HEK293 (cell line): Measurements from ENCODE around the gene KBTBD4.

ENCODE experiments used
- CTCF ChIA-PET: fragments of 350-600 bp; formaldehyde crosslinking; extraction: SDS; loops from one replicate; lab custom pipeline; 2021; ENCODE audit warnings: antibody characterized with exemption; lab: Yijun Ruan, JAX
- POLR2A ChIA-PET: fragments of 300-600 bp; formaldehyde crosslinking; extraction: SDS; loops from one replicate; lab custom pipeline; 2020; ENCODE audit warnings: antibody characterized with exemption, inconsistent platforms; lab: Yijun Ruan, JAX
- H3K27ac ChIP-seq: fragments of 200-500 bp; sonication (Bioruptor generic); 2 replicates; pipeline ENCODE4 v1.5.1; 2014; ENCODE audit warnings: low read depth, low read length, control low read depth, inconsistent platforms; ENCODE audit errors: extremely low read depth
- H3K36me3 ChIP-seq, 2 experiments: fragments of 200-500 bp in 1 of 2; sonication (Bioruptor generic) in 1 of 2; 1 replicate in 1 of 2; 2 replicates in 1 of 2; pipeline ENCODE4 v1.5.1; 2014 to 2017; ENCODE audit warnings: inconsistent platforms in 2 of 2, low read length in 2 of 2; ENCODE audit not compliant: control insufficient read depth in 2 of 2, insufficient read depth in 1 of 2
- H3K4me1 ChIP-seq: fragments of 200-500 bp; sonication (Bioruptor generic); 2 replicates; pipeline ENCODE4 v1.5.1; 2014; ENCODE audit warnings: mild to moderate bottlenecking, low read length, inconsistent platforms; ENCODE audit not compliant: control insufficient read depth, insufficient read depth
- H3K4me3 ChIP-seq: 2 replicates; pipeline ENCODE4 v1.5.1; 2011; ENCODE audit warnings: low read depth, mild to moderate bottlenecking, control low read depth, low read length, moderate library complexity
- H3K9me3 ChIP-seq: fragments of 200-500 bp; sonication (Bioruptor generic); 2 replicates; pipeline ENCODE4 v1.5.1; 2014; ENCODE audit warnings: low read depth, low read length, inconsistent platforms; ENCODE audit not compliant: control insufficient read depth, insufficient read depth
- FEZF1 ChIP-seq: fragments of 450-650 bp; formaldehyde crosslinking; IDR thresholded peaks from 2 replicates; pipeline ENCODE4 v1.5.1; 2016; ENCODE audit warnings: missing biosample characterization, missing genetic modification characterization
- GLI2 ChIP-seq: fragments of 450-650 bp; formaldehyde crosslinking; IDR thresholded peaks from 2 replicates; pipeline ENCODE4; 2017; ENCODE audit warnings: missing biosample characterization, missing genetic modification characterization, low read depth, borderline replicate concordance
- KLF16 ChIP-seq: fragments of 450-650 bp; formaldehyde crosslinking; IDR thresholded peaks from 2 replicates; pipeline ENCODE4 v1.5.1; 2017; ENCODE audit warnings: missing biosample characterization, missing genetic modification characterization
- KLF9 ChIP-seq: fragments of 450-650 bp; formaldehyde crosslinking; IDR thresholded peaks from 2 replicates; pipeline ENCODE4 v1.5.1; 2016; ENCODE audit warnings: missing biosample characterization, missing genetic modification characterization, low read depth
- REPIN1 ChIP-seq: fragments of 450-650 bp; formaldehyde crosslinking; IDR thresholded peaks from 2 replicates; pipeline ENCODE4 v1.5.1; 2017; ENCODE audit warnings: missing biosample characterization, missing genetic modification characterization, low read depth
- SP3 ChIP-seq: fragments of 450-650 bp; formaldehyde crosslinking; IDR thresholded peaks from 2 replicates; pipeline ENCODE4 v1.5.1; 2016; ENCODE audit warnings: missing biosample characterization, missing genetic modification characterization
- SP7 ChIP-seq: fragments of 450-650 bp; formaldehyde crosslinking; IDR thresholded peaks from 2 replicates; pipeline ENCODE4 v1.5.1; 2016; ENCODE audit warnings: missing biosample characterization, missing genetic modification characterization
- YY2 ChIP-seq: fragments of 450-650 bp; formaldehyde crosslinking; IDR thresholded peaks from 2 replicates; pipeline ENCODE4 v1.5.1; 2016; ENCODE audit warnings: missing biosample characterization, missing genetic modification characterization
- ZBTB21 ChIP-seq: fragments of 450-650 bp; formaldehyde crosslinking; IDR thresholded peaks from 2 replicates; pipeline ENCODE4 v1.5.1; 2017; ENCODE audit warnings: missing biosample characterization, missing genetic modification characterization
- ZBTB48 ChIP-seq: fragments of 450-650 bp; formaldehyde crosslinking; IDR thresholded peaks from 2 replicates; pipeline ENCODE4 v1.5.1; 2016; ENCODE audit warnings: missing biosample characterization, missing genetic modification characterization
- ZNF133 ChIP-seq: fragments of 450-650 bp; formaldehyde crosslinking; IDR thresholded peaks from 2 replicates; pipeline ENCODE4 v1.5.1; 2016; ENCODE audit warnings: missing biosample characterization, missing genetic modification characterization
- ZNF184 ChIP-seq: fragments of 450-650 bp; IDR thresholded peaks from 2 replicates; pipeline ENCODE4 v1.5.1; 2018; ENCODE audit warnings: missing biosample characterization, mild to moderate bottlenecking, missing genetic modification characterization
- ZNF223 ChIP-seq: fragments of 450-650 bp; formaldehyde crosslinking; IDR thresholded peaks from 2 replicates; pipeline ENCODE4 v1.5.1; 2016; ENCODE audit warnings: missing biosample characterization, missing genetic modification characterization
- ZNF239 ChIP-seq: fragments of 450-650 bp; formaldehyde crosslinking; IDR thresholded peaks from 2 replicates; pipeline ENCODE4 v1.5.1; 2016; ENCODE audit warnings: missing biosample characterization, missing genetic modification characterization
- ZNF248 ChIP-seq: fragments of 450-650 bp; formaldehyde crosslinking; IDR thresholded peaks from 2 replicates; pipeline ENCODE4 v1.5.1; 2017; ENCODE audit warnings: missing biosample characterization, missing genetic modification characterization
- ZNF266 ChIP-seq: fragments of 450-650 bp; formaldehyde crosslinking; IDR thresholded peaks from 2 replicates; pipeline ENCODE4 v1.5.1; 2016; ENCODE audit warnings: missing biosample characterization, missing genetic modification characterization, low read depth
- ZNF341 ChIP-seq: fragments of 450-650 bp; formaldehyde crosslinking; IDR thresholded peaks from 2 replicates; pipeline ENCODE4; 2016; ENCODE audit warnings: low read depth, missing biosample characterization, missing genetic modification characterization
- ZNF366 ChIP-seq: fragments of 450-650 bp; formaldehyde crosslinking; conservative IDR thresholded peaks from 2 replicates; pipeline ENCODE4 v1.5.1; 2016; ENCODE audit warnings: missing biosample characterization, missing genetic modification characterization
- ZNF48 ChIP-seq: fragments of 450-650 bp; formaldehyde crosslinking; IDR thresholded peaks from 2 replicates; pipeline ENCODE4 v1.5.1; 2016; ENCODE audit warnings: missing biosample characterization, missing genetic modification characterization
- ZNF510 ChIP-seq: fragments of 450-650 bp; formaldehyde crosslinking; IDR thresholded peaks from 2 replicates; pipeline ENCODE4 v1.5.1; 2018; ENCODE audit warnings: mild to moderate bottlenecking, missing genetic modification characterization, missing biosample characterization; ENCODE audit not compliant: insufficient replicate concordance
- ZNF571 ChIP-seq: fragments of 450-650 bp; formaldehyde crosslinking; IDR thresholded peaks from 2 replicates; pipeline ENCODE4 v1.5.0; 2017; ENCODE audit warnings: missing biosample characterization, missing genetic modification characterization
- ZNF629 ChIP-seq: fragments of 450-650 bp; formaldehyde crosslinking; IDR thresholded peaks from 2 replicates; pipeline ENCODE4 v1.5.1; 2017; ENCODE audit warnings: missing biosample characterization, missing genetic modification characterization
- ZNF660 ChIP-seq: fragments of 450-650 bp; IDR thresholded peaks from 2 replicates; pipeline ENCODE4 v1.5.1; 2018; ENCODE audit warnings: missing biosample characterization, mild to moderate bottlenecking, missing genetic modification characterization
- TF ChIP-seq, protein P1 (sequence below): fragments of 450-650 bp; formaldehyde crosslinking; IDR thresholded peaks from 2 replicates; pipeline ENCODE4 v1.5.1; 2016; ENCODE audit warnings: missing biosample characterization, missing genetic modification characterization
- TF ChIP-seq, protein P2 (sequence below): fragments of 450-650 bp; IDR thresholded peaks from 2 replicates; pipeline ENCODE4 v1.5.1; 2018; ENCODE audit warnings: missing biosample characterization, mild to moderate bottlenecking, missing genetic modification characterization
- TF ChIP-seq, protein P3 (sequence below): fragments of 450-650 bp; IDR thresholded peaks from 2 replicates; pipeline ENCODE4 v1.5.1; 2018; ENCODE audit warnings: missing biosample characterization, missing genetic modification characterization

The KBTBD4 gene

DNA sequence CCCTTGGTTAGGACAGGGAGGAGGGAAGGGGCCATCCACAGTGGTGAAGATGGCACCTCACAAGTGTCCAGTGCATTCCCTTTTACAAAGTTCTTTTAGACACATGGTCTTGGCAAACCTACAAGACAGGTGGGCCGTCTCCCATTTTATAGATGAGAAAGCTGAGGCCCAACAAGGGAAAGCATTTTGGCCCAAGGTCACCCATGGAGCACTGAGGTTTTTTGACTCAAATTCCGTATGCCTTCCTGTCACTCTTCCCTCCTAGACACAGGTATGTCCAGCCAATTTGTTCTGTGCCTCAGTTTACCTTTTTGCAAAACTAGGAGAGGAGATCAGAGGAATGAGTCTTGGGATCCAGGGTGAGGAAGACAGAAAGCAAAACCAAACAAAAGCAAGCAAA is 14.2 kb upstream of the KBTBD4 start (continued):
- TF ChIP-seq KLF9 (tag by site-specific recombination): no peak
- no peak for TF ChIP-seq ZNF223 (tag by site-specific recombination)
- no peak for TF ChIP-seq ZNF184 (tag by site-specific recombination)
- no peak for TF ChIP-seq KLF16 (tag by site-specific recombination)
- no peak for TF ChIP-seq ZNF341 (tag by site-specific recombination)
- TF ChIP-seq ZNF660 (tag by site-specific recombination): no peak
- no peak for TF ChIP-seq SP3

DNA sequence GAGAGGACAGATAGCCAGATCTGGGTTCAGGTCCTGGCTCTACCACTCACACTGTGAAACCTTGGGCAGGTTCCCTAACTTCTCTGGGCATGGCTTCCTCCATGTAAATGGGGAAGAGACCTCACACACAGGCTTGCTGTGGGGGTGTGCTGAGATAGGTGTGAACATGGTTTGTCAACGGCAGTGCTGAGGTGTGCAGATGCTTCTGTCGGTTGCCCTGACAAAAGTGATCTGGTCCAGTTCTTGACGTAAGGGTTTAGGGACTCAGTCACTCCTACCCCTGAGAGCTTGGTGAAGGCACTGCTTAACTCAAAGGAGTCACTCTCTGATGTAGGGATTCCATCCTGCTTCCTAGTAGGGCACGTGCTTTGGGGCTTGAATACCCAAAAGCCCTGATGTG is 13.5 kb upstream of the KBTBD4 start:
- POLR2A ChIA-PET: no interaction called here
- H3K9me3 ChIP-seq: no peaks in the 10 kb centered on the region
- no peaks in the 10 kb centered on the region for H3K4me1 ChIP-seq
- TF ChIP-seq ZNF48: no peak
- TF ChIP-seq ZNF133 (tag by site-specific recombination): no peak
- no peak for TF ChIP-seq ZNF571 (tag by site-specific recombination)
- TF ChIP-seq ZNF366 (tag by site-specific recombination): no peak
- TF ChIP-seq, all 188 proteins: peak for 0
- H3K36me3 ChIP-seq: no peaks in the 10 kb centered on the region
- H3K4me3 ChIP-seq: no peak overlapping the region
- CTCF ChIA-PET: interaction anchor here (0.6 kb wide), 1 partner anchor 519 kb away, joined by 4 read pairs; no protein-coding TSS in a partner anchor
- no peak overlapping the region for H3K27ac ChIP-seq

DNA sequence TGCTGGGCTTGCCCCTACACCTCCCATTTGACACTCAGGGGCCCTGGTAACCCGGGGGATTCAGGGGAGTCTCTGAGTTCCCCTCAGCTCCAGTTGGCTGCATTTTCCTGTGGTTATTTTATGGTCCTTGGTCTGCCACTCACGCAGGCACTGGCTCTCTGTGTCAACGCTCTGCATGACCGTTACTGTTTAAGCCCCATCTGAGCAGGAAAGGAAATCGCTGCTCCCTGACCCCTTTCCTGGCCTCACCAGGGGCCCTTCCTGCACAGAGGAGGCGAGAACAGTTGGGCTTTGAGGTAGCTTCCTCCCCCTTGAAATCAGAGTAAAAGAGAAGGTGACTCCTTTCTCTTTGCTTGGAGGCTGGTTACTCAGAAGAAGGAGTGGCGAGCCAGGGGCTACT is 13.0 kb upstream of the KBTBD4 start:
- CTCF ChIA-PET: no interaction called here

DNA sequence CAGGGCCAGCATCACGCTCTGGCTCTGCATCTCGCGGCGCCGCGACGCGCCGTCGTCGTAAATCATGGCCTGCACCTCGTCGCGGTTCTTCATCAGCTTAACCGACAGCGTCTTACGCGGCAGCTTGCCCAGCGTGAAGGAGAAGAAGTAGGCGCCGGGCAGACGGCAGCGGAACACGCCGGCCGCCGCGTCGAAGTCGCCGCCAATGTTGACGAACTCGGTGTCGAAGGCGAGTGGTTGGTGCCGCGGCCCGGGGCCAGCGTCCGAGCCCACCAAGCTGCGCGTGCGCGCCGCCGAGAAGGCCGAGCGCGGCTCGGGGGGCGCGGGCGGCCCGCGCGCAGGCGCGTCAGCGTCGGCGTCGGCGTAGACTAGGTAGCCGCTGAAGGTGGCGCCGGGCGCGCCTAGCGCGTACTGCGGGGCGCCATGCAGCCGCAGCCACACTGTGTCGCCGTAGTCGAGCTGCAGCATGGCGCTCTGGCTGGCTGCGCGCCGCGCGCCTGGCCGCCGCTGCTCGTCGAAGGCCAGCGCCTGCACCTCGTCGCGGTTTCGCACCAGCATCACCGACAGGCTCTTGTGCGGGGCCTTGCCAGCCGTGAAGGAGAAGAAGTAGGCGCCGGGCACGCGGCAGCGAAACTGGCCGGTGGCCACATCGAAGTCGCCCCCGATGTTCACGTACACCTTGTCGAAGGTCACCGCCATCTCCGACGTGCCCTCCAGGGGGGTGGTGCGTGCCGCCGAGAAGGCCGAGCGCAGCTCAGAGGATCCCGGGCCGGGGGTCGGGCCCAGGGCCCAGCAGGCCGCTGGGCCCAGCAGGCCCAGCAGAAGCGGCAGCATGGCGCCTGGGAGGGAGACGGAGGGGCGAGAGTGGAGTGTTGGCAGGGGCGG is 11.4 kb upstream of the KBTBD4 start:
- Histone ChIP-seq H3K4me3 (no peak overlapping the region), H3K4me1 (no peaks in the 10 kb centered on the region), H3K36me3 (peaks cover under 1 to 3% of the 10 kb centered on the region in 2 experiments; a peak in 2 of 3 replicates), H3K9me3 (no peaks in the 10 kb centered on the region), H3K27ac (no peak overlapping the region)
- CTCF ChIA-PET: interaction anchor here (0.6 kb wide), 1 partner anchor 217 kb away, joined by 3 read pairs; no protein-coding TSS in a partner anchor
- POLR2A ChIA-PET: no interaction called here
- TF ChIP-seq SP7 (no peak), ZNF248 (no peak), FEZF1 (tag by site-specific recombination) (no peak), ZBTB21 (tag by site-specific recombination) (no peak), YY2 (tag by site-specific recombination) (no peak), GLI2 (tag by site-specific recombination) (no peak), ZBTB48 (no peak), ZNF266 (tag by site-specific recombination) (no peak), ZNF239 (tag by site-specific recombination) (no peak), ZNF366 (tag by site-specific recombination) (no peak)
- TF ChIP-seq, protein P1, sequence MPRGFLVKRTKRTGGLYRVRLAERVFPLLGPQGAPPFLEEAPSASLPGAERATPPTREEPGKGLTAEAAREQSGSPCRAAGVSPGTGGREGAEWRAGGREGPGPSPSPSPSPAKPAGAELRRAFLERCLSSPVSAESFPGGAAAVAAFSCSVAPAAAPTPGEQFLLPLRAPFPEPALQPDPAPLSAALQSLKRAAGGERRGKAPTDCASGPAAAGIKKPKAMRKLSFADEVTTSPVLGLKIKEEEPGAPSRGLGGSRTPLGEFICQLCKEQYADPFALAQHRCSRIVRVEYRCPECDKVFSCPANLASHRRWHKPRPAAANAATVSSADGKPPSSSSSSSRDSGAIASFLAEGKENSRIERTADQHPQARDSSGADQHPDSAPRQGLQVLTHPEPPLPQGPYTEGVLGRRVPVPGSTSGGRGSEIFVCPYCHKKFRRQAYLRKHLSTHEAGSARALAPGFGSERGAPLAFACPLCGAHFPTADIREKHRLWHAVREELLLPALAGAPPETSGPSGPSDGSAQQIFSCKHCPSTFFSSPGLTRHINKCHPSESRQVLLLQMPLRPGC (tag by site-specific recombination): no peak
- TF ChIP-seq, protein P2, sequence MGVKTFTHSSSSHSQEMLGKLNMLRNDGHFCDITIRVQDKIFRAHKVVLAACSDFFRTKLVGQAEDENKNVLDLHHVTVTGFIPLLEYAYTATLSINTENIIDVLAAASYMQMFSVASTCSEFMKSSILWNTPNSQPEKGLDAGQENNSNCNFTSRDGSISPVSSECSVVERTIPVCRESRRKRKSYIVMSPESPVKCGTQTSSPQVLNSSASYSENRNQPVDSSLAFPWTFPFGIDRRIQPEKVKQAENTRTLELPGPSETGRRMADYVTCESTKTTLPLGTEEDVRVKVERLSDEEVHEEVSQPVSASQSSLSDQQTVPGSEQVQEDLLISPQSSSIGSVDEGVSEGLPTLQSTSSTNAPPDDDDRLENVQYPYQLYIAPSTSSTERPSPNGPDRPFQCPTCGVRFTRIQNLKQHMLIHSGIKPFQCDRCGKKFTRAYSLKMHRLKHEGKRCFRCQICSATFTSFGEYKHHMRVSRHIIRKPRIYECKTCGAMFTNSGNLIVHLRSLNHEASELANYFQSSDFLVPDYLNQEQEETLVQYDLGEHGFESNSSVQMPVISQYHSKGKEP: no peak

More for the DNA sequence above, 13.0 kb upstream of the KBTBD4 start:
- no peaks in the 10 kb centered on the region for H3K9me3 ChIP-seq
- peaks cover 0 to 2% of the 10 kb centered on the region in 2 experiments; a peak in 1 of 3 replicates for H3K36me3 ChIP-seq
- no peak for TF ChIP-seq REPIN1 (tag by site-specific recombination)
- TF ChIP-seq ZNF510 (tag by site-specific recombination): no peak
- TF ChIP-seq ZNF629 (tag by site-specific recombination): no peak
- TF ChIP-seq, protein P3, sequence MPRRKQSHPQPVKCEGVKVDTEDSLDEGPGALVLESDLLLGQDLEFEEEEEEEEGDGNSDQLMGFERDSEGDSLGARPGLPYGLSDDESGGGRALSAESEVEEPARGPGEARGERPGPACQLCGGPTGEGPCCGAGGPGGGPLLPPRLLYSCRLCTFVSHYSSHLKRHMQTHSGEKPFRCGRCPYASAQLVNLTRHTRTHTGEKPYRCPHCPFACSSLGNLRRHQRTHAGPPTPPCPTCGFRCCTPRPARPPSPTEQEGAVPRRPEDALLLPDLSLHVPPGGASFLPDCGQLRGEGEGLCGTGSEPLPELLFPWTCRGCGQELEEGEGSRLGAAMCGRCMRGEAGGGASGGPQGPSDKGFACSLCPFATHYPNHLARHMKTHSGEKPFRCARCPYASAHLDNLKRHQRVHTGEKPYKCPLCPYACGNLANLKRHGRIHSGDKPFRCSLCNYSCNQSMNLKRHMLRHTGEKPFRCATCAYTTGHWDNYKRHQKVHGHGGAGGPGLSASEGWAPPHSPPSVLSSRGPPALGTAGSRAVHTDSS: no peak
- no peak for TF ChIP-seq ZNF133 (tag by site-specific recombination)
- no peak overlapping the region for H3K27ac ChIP-seq
- H3K4me1 ChIP-seq: no peaks in the 10 kb centered on the region
- POLR2A ChIA-PET: interaction anchor here (0.6 kb wide), 1 partner anchor 23 kb away, joined by 3 read pairs; no protein-coding TSS in a partner anchor
- H3K4me3 ChIP-seq: no peak overlapping the region
